ENCODE data around the gene TGFBR3. TPM values are rescaled to one million over a fixed set of nuclear protein-coding genes. Genes with fewer than 3 reads are reported as not detected.

The TGFBR3 gene
- polyA plus RNA-seq, 4 donors = 0.45 to 20.0 (median 5.1) TPM

- Histone ChIP-seq H3K4me3 (ENCODE audit: low read depth in 1 of 3, low read length in 3 of 3) (no peak overlapping the region), H3K4me1 (ENCODE audit: control insufficient read depth in 3 of 3, insufficient read depth in 2 of 3, low read depth in 1 of 3, low read length in 2 of 3) (peaks cover 0 to 10% (median 0%) of the 10 kb centered on the region in 3 donors), H3K36me3 (ENCODE audit: control insufficient read depth in 3 of 3, insufficient read depth in 2 of 3, low read depth in 1 of 3, low read length in 3 of 3) (no peaks in the 10 kb centered on the region), H3K27me3 (ENCODE audit: control insufficient read depth in 3 of 3, insufficient read depth in 3 of 3, low read length in 3 of 3) (no peaks in the 10 kb centered on the region), H3K9me3 (ENCODE audit: control insufficient read depth in 2 of 2, insufficient read depth in 1 of 2, low read depth in 1 of 2, low read length in 1 of 2) (peaks cover 0 to 15% of the 10 kb centered on the region in 2 donors), H3K27ac (ENCODE audit: low read depth in 1 of 3, low read length in 2 of 3) (peak overlapping the region in 1 of 3 donors; percentile 77)
- 72 to 90% (median 89%) methylated on average over 4 of the region's 4 CpGs for WGBS, 3 donors
- FAIRE-seq (no peak), DNase-seq (no peak)
Measured at GRCh38 chr1:91750398-91750996, 135.5 kb downstream of the TGFBR3 start.

DNA sequence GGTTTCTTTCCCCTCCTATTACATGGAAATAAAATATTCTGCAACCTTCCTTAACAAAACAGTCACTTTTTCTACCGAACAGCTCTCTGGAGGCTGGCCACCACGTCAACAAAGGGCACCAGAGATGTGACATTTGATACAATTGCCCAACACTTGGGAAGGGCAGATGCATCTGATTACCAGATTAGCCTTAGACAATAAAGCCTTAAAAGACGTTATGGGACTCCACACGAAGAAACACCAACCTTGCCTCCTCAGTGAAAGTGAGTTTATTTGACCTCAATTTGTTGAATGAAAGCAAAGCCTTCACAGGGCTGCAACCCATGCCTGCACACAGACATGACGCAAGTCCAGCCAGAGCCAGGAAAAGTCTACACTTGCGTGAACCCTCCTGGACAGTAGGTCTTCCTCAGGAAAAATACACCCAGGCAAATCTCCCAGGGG is 136.1 kb downstream of the TGFBR3 start:
- FAIRE-seq (no peak), DNase-seq (no peak)
- 82 to 86% (median 83%) methylated on average over 6 of the region's 6 CpGs for WGBS, 3 donors
- Histone ChIP-seq H3K4me1 (ENCODE audit: control insufficient read depth in 3 of 3, insufficient read depth in 2 of 3, low read depth in 1 of 3, low read length in 2 of 3) (peaks cover 0 to 10% (median 0%) of the 10 kb centered on the region in 3 donors), H3K27me3 (ENCODE audit: control insufficient read depth in 3 of 3, insufficient read depth in 3 of 3, low read length in 3 of 3) (no peaks in the 10 kb centered on the region), H3K9me3 (ENCODE audit: control insufficient read depth in 2 of 2, insufficient read depth in 1 of 2, low read depth in 1 of 2, low read length in 1 of 2) (peaks cover 0 to 15% of the 10 kb centered on the region in 2 donors), H3K4me3 (ENCODE audit: low read depth in 1 of 3, low read length in 3 of 3) (no peak overlapping the region), H3K36me3 (ENCODE audit: control insufficient read depth in 3 of 3, insufficient read depth in 2 of 3, low read depth in 1 of 3, low read length in 3 of 3) (no peaks in the 10 kb centered on the region), H3K27ac (ENCODE audit: low read depth in 1 of 3, low read length in 2 of 3) (peak overlapping the region in 1 of 3 donors; percentile 22)

DNA sequence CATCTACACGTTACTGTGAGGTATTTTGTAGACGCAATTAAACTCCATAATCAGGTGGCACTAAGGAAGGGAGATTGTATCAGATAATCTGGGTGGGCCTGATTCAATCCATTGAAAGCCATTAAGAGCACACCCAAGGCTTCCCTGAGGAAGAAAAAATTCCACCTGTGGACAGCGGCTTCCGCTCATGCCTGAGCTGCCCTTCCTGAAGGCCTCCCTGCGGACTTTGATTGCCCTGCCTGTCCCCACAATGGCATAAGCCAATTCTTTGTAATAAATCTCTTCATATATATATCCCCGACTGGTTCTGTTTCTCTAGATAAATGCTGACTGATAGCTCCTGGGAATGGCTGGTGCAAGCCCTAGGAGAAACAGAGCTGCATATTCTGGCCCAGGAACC is 138.3 kb downstream of the TGFBR3 start:
- Histone ChIP-seq H3K27me3 (ENCODE audit: control insufficient read depth in 3 of 3, insufficient read depth in 3 of 3, low read length in 3 of 3) (no peaks in the 10 kb centered on the region), H3K9me3 (ENCODE audit: control insufficient read depth in 2 of 2, insufficient read depth in 1 of 2, low read depth in 1 of 2, low read length in 1 of 2) (peaks cover 0 to 15% of the 10 kb centered on the region in 2 donors), H3K4me1 (ENCODE audit: control insufficient read depth in 3 of 3, insufficient read depth in 2 of 3, low read depth in 1 of 3, low read length in 2 of 3) (peaks cover 0 to 12% (median 0%) of the 10 kb centered on the region in 3 donors), H3K4me3 (ENCODE audit: low read depth in 1 of 3, low read length in 3 of 3) (no peak overlapping the region), H3K36me3 (ENCODE audit: control insufficient read depth in 3 of 3, insufficient read depth in 2 of 3, low read depth in 1 of 3, low read length in 3 of 3) (no peaks in the 10 kb centered on the region), H3K27ac (ENCODE audit: low read depth in 1 of 3, low read length in 2 of 3) (no peak overlapping the region)
- no peak for DNase-seq
- WGBS, 3 donors = 83 to 94% (median 84%) methylated on average over 6 of the region's 6 CpGs
- no peak for FAIRE-seq

DNA sequence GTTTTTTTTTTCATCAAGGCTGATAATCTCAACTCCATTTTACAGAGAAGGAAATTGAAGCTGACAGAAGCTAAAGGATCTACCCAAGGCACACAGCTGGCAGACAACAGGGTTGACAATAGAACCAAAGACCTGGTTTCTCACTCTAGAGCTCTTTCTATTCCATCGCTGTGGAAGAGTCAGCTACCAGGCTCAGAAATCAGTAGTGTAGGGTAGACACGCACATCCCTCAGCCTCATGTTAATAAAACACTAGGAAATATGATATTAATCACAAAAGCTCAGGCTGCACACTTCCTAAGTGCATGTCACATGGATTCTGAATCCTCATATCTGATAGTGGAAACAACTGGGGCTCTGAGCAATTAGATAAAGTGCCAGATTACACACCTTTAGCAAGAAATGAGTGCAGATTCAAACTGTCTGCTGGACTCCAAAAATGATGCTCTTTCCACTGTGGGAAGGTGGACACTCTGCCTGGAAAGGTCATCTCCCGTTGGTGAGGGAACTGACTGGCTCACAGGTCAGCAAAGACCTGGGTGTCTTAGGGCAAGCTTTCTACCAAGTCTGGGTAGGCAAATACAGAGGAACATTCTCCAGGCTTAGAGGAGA is 139.1 kb downstream of the TGFBR3 start:
- WGBS, 3 donors = 94 to 96% (median 95%) methylated on average over 3 of the region's 3 CpGs
- DNase-seq (no peak), FAIRE-seq (no peak)
- Histone ChIP-seq H3K9me3 (ENCODE audit: control insufficient read depth in 2 of 2, insufficient read depth in 1 of 2, low read depth in 1 of 2, low read length in 1 of 2) (peaks cover 0 to 15% of the 10 kb centered on the region in 2 donors), H3K27me3 (ENCODE audit: control insufficient read depth in 3 of 3, insufficient read depth in 3 of 3, low read length in 3 of 3) (no peaks in the 10 kb centered on the region), H3K4me3 (ENCODE audit: low read depth in 1 of 3, low read length in 3 of 3) (no peak overlapping the region), H3K27ac (ENCODE audit: low read depth in 1 of 3, low read length in 2 of 3) (peak overlapping the region in 1 of 3 donors; percentile 5), H3K36me3 (ENCODE audit: control insufficient read depth in 3 of 3, insufficient read depth in 2 of 3, low read depth in 1 of 3, low read length in 3 of 3) (no peaks in the 10 kb centered on the region), H3K4me1 (ENCODE audit: control insufficient read depth in 3 of 3, insufficient read depth in 2 of 3, low read depth in 1 of 3, low read length in 2 of 3) (peaks cover 0 to 14% (median 0%) of the 10 kb centered on the region in 3 donors)

- FAIRE-seq (no peak), DNase-seq (no peak)
- 69 to 78% (median 74%) methylated on average over 5 of the region's 5 CpGs for WGBS, 3 donors
- peaks cover 0 to 15% of the 10 kb centered on the region in 2 donors for H3K9me3 ChIP-seq (ENCODE audit: control insufficient read depth in 2 of 2, insufficient read depth in 1 of 2, low read depth in 1 of 2, low read length in 1 of 2)
- no peak overlapping the region for H3K27ac ChIP-seq (ENCODE audit: low read depth in 1 of 3, low read length in 2 of 3)
- H3K36me3 ChIP-seq (ENCODE audit: control insufficient read depth in 3 of 3, insufficient read depth in 2 of 3, low read depth in 1 of 3, low read length in 3 of 3) = no peaks in the 10 kb centered on the region
- H3K27me3 ChIP-seq (ENCODE audit: control insufficient read depth in 3 of 3, insufficient read depth in 3 of 3, low read length in 3 of 3) = no peaks in the 10 kb centered on the region
- no peak overlapping the region for H3K4me3 ChIP-seq (ENCODE audit: low read depth in 1 of 3, low read length in 3 of 3)
- H3K4me1 ChIP-seq (ENCODE audit: control insufficient read depth in 3 of 3, insufficient read depth in 2 of 3, low read depth in 1 of 3, low read length in 2 of 3) = peaks cover 0 to 15% (median 0%) of the 10 kb centered on the region in 3 donors
Measured at GRCh38 chr1:91745640-91746373, 140.1 kb downstream of the TGFBR3 start.

GRCh38 chr1:91744953-91745639 is 140.9 kb downstream of the TGFBR3 start:
- Histone ChIP-seq H3K4me1 (ENCODE audit: control insufficient read depth in 3 of 3, insufficient read depth in 2 of 3, low read depth in 1 of 3, low read length in 2 of 3) (peaks cover 0 to 8% (median 0%) of the 10 kb centered on the region in 3 donors), H3K27me3 (ENCODE audit: control insufficient read depth in 3 of 3, insufficient read depth in 3 of 3, low read length in 3 of 3) (no peaks in the 10 kb centered on the region), H3K36me3 (ENCODE audit: control insufficient read depth in 3 of 3, insufficient read depth in 2 of 3, low read depth in 1 of 3, low read length in 3 of 3) (no peaks in the 10 kb centered on the region), H3K9me3 (ENCODE audit: control insufficient read depth in 2 of 2, insufficient read depth in 1 of 2, low read depth in 1 of 2, low read length in 1 of 2) (peaks cover 0 to 15% of the 10 kb centered on the region in 2 donors), H3K4me3 (ENCODE audit: low read depth in 1 of 3, low read length in 3 of 3) (no peak overlapping the region), H3K27ac (ENCODE audit: low read depth in 1 of 3, low read length in 2 of 3) (no peak overlapping the region)
- DNase-seq (peak in 1 of 2 donors; percentile 5), FAIRE-seq (no peak)
- 59 to 72% (median 63%) methylated on average over 6 of the region's 6 CpGs for WGBS, 3 donors

GRCh38 chr1:91742848-91743292 is 143.1 kb downstream of the TGFBR3 start:
- Histone ChIP-seq H3K4me3 (ENCODE audit: low read depth in 1 of 3, low read length in 3 of 3) (no peak overlapping the region), H3K27ac (ENCODE audit: low read depth in 1 of 3, low read length in 2 of 3) (peak overlapping the region in 1 of 3 donors; percentile 42), H3K27me3 (ENCODE audit: control insufficient read depth in 3 of 3, insufficient read depth in 3 of 3, low read length in 3 of 3) (no peaks in the 10 kb centered on the region), H3K36me3 (ENCODE audit: control insufficient read depth in 3 of 3, insufficient read depth in 2 of 3, low read depth in 1 of 3, low read length in 3 of 3) (peaks cover 0 to 2% (median 0%) of the 10 kb centered on the region in 3 donors), H3K4me1 (ENCODE audit: control insufficient read depth in 3 of 3, insufficient read depth in 2 of 3, low read depth in 1 of 3, low read length in 2 of 3) (peaks cover 0 to 6% (median 0%) of the 10 kb centered on the region in 3 donors), H3K9me3 (ENCODE audit: control insufficient read depth in 2 of 2, insufficient read depth in 1 of 2, low read depth in 1 of 2, low read length in 1 of 2) (peaks cover 0 to 11% of the 10 kb centered on the region in 2 donors)
- 63 to 66% (median 64%) methylated on average over 4 of the region's 4 CpGs for WGBS, 3 donors
- FAIRE-seq = no peak
- DNase-seq = no peak

DNA sequence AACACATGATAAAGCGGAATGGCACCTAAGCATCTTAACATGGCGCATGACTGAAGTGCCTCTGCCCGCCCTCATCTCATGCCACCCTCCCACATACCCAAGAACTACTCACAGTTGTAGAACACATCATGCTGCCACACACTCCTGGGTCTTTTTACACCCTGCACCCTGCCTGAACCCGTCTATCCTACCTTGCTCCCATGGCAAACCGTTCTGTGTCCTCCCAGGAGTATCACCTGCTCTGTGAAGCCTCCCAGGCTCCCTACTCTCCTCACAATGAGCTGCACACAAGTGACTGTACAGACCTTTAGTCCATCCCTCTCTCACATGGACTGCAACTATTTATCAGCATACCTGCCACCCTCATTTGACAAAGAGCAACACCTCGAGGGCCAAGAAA is 144.0 kb downstream of the TGFBR3 start:
- no peak for DNase-seq
- Histone ChIP-seq H3K4me3 (ENCODE audit: low read depth in 1 of 3, low read length in 3 of 3) (no peak overlapping the region), H3K36me3 (ENCODE audit: control insufficient read depth in 3 of 3, insufficient read depth in 2 of 3, low read depth in 1 of 3, low read length in 3 of 3) (peaks cover 0 to 2% (median 0%) of the 10 kb centered on the region in 3 donors), H3K27ac (ENCODE audit: low read depth in 1 of 3, low read length in 2 of 3) (no peak overlapping the region), H3K4me1 (ENCODE audit: control insufficient read depth in 3 of 3, insufficient read depth in 2 of 3, low read depth in 1 of 3, low read length in 2 of 3) (peaks cover 0 to 6% (median 4%) of the 10 kb centered on the region in 3 donors), H3K27me3 (ENCODE audit: control insufficient read depth in 3 of 3, insufficient read depth in 3 of 3, low read length in 3 of 3) (no peaks in the 10 kb centered on the region), H3K9me3 (ENCODE audit: control insufficient read depth in 2 of 2, insufficient read depth in 1 of 2, low read depth in 1 of 2, low read length in 1 of 2) (peaks cover 0 to 3% of the 10 kb centered on the region in 2 donors)
- no peak for FAIRE-seq
- 92 to 96% (median 93%) methylated on average over 6 of the region's 6 CpGs for WGBS, 3 donors

All from small intestine (tissue), 7 donors.